ENCODE results near the gene BAIAP3.

GRCh38 chr16:1314399-1315068 is 18.9 kb upstream of the BAIAP3 start:
- TF ChIP-seq CTCF (IDR thresholded peaks at IDR 0.05 in 2 of 3, conservative IDR thresholded peaks at IDR 0.05 in 1 of 3; ENCODE audit: borderline replicate concordance in 1 of 3, insufficient read depth in 1 of 3, low read depth in 2 of 3, low read length in 2 of 3) (no peak), EZH2 (IDR thresholded peaks at IDR 0.05) (no peak), ELF1 (IDR thresholded peaks at IDR 0.05; ENCODE audit: borderline replicate concordance, low read depth) (no peak), POLR2A (IDR thresholded peaks at IDR 0.05; ENCODE audit: borderline replicate concordance, extremely low read depth, insufficient read depth, insufficient read length) (no peak), SP1 (IDR thresholded peaks at IDR 0.05; ENCODE audit: low read depth) (no peak), SIN3A (IDR thresholded peaks at IDR 0.05; ENCODE audit: low read depth) (no peak), SRF (IDR thresholded peaks at IDR 0.05; ENCODE audit: low read depth) (no peak)
